Measurements from ENCODE around the gene TOP2A.
"Not testable (repeated sequence)": the region's sequence is repeated elsewhere in the genome, so short reads cannot be mapped to it uniquely, and the experiment has no call there.

TOP2A gene

GRCh38 chr17:40376541-40376940, 41.2 kb downstream of the TOP2A start:
- not testable (repeated sequence) for DNase-seq (ENCODE audit: low spot score)

GRCh38 chr17:40375786-40376185, 41.9 kb downstream of the TOP2A start:
- not testable (repeated sequence) for DNase-seq (ENCODE audit: low spot score)

GRCh38 chr17:40374821-40375498, 42.7 kb downstream of the TOP2A start:
- no peak for DNase-seq (ENCODE audit: low spot score)

GRCh38 chr17:40373999-40374398, 43.7 kb downstream of the TOP2A start:
- no peak for DNase-seq (ENCODE audit: low spot score)

- DNase-seq (ENCODE audit: low spot score) = peak; percentile 53
Observed at GRCh38 chr17:40373324-40373723, 44.4 kb downstream of the TOP2A start.

GRCh38 chr17:40372644-40373043, 45.1 kb downstream of the TOP2A start:
- DNase-seq (ENCODE audit: low spot score) = peak; percentile 38

GRCh38 chr17:40372031-40372430, 45.7 kb downstream of the TOP2A start:
- no peak for DNase-seq (ENCODE audit: low spot score)

- DNase-seq (ENCODE audit: low spot score) = no peak
Observed at GRCh38 chr17:40371261-40371929, 46.3 kb downstream of the TOP2A start.

- no peak for DNase-seq (ENCODE audit: low spot score)
Observed at GRCh38 chr17:40369923-40370322, 47.8 kb downstream of the TOP2A start.

- DNase-seq (ENCODE audit: low spot score) = not testable (repeated sequence)
Observed at GRCh38 chr17:40367728-40368127, 50.0 kb downstream of the TOP2A start.

- DNase-seq (ENCODE audit: low spot score) = no peak
Observed at GRCh38 chr17:40366861-40367518, 50.7 kb downstream of the TOP2A start.

- no peak for DNase-seq (ENCODE audit: low spot score)
Observed at GRCh38 chr17:40366076-40366860, 51.4 kb downstream of the TOP2A start.

GRCh38 chr17:40364906-40365305, 52.8 kb downstream of the TOP2A start:
- no peak for DNase-seq (ENCODE audit: low spot score)

GRCh38 chr17:40364121-40364861, 53.4 kb downstream of the TOP2A start, which contains the start of gene GJD3:
GJD3 (minus strand) TSS chr17:40364737; CDS start chr17:40363815, 922 bp downstream.
- no peak for DNase-seq (ENCODE audit: low spot score)

GRCh38 chr17:40363111-40363827, 54.4 kb downstream of the TOP2A start:
- peak; percentile 54 for DNase-seq (ENCODE audit: low spot score)

- peak; percentile 88 for DNase-seq (ENCODE audit: low spot score)
Observed at GRCh38 chr17:40362696-40363110, 55.0 kb downstream of the TOP2A start.

GRCh38 chr17:40361925-40362695, 55.6 kb downstream of the TOP2A start:
- no peak for DNase-seq (ENCODE audit: low spot score)

GRCh38 chr17:40361063-40361924, 56.4 kb downstream of the TOP2A start:
- DNase-seq (ENCODE audit: low spot score) = no peak

GRCh38 chr17:40360091-40360490, 57.6 kb downstream of the TOP2A start:
- DNase-seq (ENCODE audit: low spot score) = no peak

Data from kidney tubule cell (primary cell).